Lung microvascular endothelial cell (primary cell): ENCODE results near the gene KRTAP4-1. TPM values are rescaled to one million over a fixed set of nuclear protein-coding genes. Genes with fewer than 3 reads are reported as not detected.
"Not testable (repeated sequence)": the region's sequence is repeated elsewhere in the genome, so short reads cannot be mapped to it uniquely, and the experiment has no call there.

Source experiments
- DNase-seq, 2 donors: peaks; one replicate each; pipeline versions ENCODE4 v3.0.0 to v3.0.0-alpha.2; 2010; ENCODE audit warnings: low read depth in 2 of 2
- total RNA-seq: library from RNA; depleted of rRNA; stranded (reverse); fragments of >200 nt; gene quantifications from 2 replicates; pipeline ENCODE4 v1.2.1, GENCODE V29; 2014

KRTAP4-1 gene
- total RNA-seq, 1 donor from 2014 or later: not detected

DNA sequence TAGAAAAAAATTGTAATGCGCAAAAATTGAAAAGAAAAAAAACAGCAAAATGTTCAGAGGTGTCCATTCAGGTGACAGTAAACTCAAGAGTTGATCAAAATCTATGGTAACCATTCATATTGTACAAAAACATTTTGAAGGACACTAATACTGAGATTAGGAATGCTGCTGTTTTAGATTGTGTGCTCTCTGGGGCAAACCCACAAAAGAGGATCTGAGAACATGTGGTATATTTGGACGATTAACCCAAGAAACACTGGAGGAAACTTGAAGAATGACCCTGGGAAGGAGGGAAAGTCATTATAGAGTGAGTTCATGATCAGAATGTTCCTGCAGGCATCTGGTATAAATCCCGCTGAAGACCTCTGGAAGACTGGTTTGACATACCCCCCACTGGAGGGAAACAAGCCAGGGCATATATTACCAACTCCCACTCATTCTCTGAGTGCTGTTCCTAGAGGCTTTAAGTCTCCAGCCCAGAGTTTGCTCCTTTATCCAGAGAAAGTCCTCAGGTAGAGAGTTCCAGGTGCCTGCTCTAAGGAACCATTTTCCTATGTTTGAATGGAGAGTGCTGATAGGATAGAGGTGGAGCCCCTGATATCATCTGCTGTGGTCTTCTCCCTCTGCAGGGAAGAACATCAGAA, 7.8 kb downstream of the KRTAP4-1 start:
- DNase-seq: no peak

DNA sequence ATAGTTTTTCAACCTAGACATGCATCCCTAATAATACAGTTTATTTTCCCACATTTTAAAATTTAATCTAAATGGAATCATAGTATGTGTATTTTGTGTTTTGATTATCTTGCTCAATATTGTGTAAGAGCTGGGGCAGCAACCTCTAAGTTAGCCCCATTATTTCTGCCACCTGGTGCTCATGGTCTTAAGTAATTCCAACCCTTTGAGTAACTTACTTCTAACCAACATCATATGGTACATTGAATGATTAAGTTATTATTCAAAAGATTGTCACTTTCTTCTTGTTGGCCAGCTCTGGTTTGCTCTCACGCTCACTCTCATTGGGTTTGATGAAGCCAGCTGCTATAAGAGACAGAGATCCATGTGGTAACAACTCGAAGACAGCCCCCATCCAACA, 12.8 kb downstream of the KRTAP4-1 start:
- no peak for DNase-seq

DNA sequence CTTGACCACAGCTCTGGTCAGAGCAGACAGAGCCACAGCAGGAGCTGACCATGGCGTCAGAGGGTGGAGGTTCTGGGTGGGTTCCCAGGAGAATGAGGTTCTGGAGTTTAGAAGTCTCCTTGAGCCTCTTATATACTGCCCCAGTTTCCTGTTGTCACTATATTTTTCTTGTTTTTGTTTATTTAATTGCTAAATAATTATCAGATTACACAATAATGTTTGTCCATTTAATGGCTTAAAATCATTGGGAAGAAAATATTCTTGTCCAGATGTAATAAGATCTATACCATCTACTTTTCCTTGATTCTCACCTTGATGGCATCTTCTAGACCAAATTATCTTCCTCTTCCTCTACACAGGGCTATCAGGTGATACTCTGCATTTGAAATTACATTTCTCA, 16.6 kb downstream of the KRTAP4-1 start, which contains the start of gene KRTAP4-3:
Gene KRTAP4-3, minus strand, starts transcription at position 101 of the 400 bp plus-strand sequence. Its CDS starts 49 bp downstream, at position 52.
- DNase-seq: no peak

DNA sequence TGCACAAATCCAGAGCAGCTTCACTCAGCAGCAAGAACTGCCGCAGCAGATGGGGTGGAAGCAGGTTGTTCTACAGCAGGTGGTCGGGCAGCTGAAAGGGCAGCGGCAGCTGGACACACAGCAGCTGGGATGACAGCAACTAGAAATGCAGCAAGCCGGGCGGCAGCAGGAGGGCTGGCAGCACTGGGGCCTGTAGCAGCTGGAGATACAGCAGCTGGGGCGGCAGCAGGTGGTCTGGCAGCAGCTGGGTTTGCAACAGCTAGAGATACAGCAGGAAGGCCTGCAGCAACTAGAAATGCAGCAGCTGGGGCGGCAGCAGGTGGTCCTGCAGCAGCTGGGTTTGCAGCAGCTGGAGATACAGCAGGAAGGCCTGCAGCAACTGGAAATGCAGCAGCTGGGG, 17.1 kb downstream of the KRTAP4-1 start:
- no peak for DNase-seq

- DNase-seq: no peak
These were observed 20.9 kb downstream of the KRTAP4-1 start for GRCh38 chr17:41163828-41164227.

- no peak for DNase-seq
These were observed 24.1 kb downstream of the KRTAP4-1 start, which contains the start of gene KRTAP4-4 for GRCh38 chr17:41160648-41161047. Gene KRTAP4-4, minus strand, starts transcription at chr17:41160748. Its CDS starts 57 bp downstream, at chr17:41160691.

DNA sequence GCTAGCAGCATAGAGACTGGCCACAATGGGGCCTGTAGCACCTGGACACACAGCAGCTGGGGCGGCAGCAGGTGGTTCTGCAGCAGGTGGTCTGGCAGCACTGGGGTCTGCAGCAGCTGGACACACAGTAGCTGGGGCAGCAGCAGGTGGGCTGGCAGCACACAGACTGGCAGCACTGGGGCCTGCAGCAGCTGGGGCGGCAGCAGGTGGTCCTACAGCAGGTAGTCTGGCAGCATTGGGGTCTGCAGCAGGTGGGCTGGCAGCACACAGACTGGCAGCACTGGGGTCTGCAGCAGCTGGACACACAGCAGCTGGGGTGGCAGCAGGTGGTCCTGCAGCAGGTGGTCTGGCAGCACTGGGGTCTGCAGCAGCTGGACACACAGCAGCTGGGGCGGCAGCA, 24.5 kb downstream of the KRTAP4-1 start:
- not testable (repeated sequence) for DNase-seq

- no peak for DNase-seq
These were observed 30.9 kb downstream of the KRTAP4-1 start for GRCh38 chr17:41153856-41154255.

- no peak for DNase-seq
These were observed 33.2 kb downstream of the KRTAP4-1 start for GRCh38 chr17:41151525-41151924.

GRCh38 chr17:41150026-41150425, 34.7 kb downstream of the KRTAP4-1 start:
- DNase-seq: no peak

DNA sequence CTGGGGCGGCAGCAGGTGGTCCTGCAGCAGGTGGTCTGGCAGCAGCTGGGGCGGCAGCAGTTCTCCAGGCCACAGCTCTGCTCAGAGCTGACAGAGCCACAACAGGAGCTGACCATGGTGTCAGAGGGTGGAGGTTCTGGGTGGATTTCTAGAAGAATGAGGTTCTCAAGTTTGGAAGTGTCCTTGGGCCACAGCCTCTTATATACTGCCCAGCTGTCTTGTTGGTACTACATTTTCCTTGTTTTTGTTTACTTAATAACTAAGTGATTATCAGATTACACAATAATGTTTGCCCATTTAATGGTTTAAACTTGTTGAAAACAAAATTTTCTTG, 35.1 kb downstream of the KRTAP4-1 start, which contains the start of gene KRTAP4-5:
Gene KRTAP4-5, minus strand, starts transcription at position 174 of the 334 bp plus-strand sequence. Its CDS starts 58 bp downstream, at position 116.
- DNase-seq: no peak

- DNase-seq: not testable (repeated sequence)
These were observed 35.6 kb downstream of the KRTAP4-1 start for GRCh38 chr17:41148971-41149651.

DNA sequence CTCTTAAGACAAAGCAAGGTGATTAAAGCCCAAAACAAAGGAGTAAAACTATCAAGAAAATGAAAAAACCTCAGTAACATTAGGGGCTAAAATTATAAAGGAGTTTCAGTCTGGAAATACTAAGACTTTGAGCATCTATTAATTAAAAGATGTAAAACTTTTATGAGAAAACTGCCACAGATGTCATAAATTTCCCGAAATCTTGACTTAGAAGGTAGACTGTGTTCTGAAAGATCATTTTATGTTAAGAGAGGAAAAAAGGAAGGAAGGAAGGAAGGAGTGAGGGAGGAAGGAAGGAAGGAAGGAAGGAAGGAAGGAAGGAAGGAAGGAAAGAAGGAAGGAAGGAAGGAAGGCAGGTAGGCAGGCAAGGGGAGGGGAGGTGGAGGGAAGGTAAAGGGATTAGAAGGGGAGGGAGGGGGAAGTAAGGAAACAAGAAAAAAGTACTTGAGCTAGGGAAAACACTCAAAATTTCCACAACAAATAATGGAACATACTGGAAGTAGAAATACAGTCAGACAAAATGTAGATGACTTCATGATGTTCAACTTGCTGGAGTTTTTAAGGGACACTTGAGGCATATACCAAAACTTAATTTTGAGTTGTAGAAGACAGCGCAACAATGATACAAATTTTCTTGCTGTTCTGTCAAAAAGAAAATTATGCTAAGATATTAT, 37.0 kb downstream of the KRTAP4-1 start:
- DNase-seq: no peak

DNA sequence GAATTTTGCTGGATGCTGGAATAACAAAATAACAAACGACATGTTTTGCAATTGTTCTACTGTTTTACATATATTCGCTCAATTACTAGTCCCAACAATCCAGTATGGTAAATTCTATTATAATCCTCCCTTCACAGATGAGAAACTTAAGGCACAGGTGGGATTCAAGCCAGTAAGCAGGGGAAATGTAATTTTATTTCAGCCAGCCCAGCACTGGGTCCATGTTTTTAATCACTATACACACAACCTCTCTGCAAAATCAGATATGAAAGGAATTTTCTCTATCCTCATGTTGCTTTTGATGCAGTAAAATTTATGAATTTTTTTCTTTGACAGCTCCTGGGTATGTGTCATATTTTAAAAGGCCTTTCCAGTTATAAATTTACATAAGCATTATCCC, 39.5 kb downstream of the KRTAP4-1 start:
- no peak for DNase-seq

GRCh38 chr17:41144846-41145245, 39.9 kb downstream of the KRTAP4-1 start:
- DNase-seq: no peak

GRCh38 chr17:41141361-41141760, 43.4 kb downstream of the KRTAP4-1 start:
- DNase-seq: no peak

DNA sequence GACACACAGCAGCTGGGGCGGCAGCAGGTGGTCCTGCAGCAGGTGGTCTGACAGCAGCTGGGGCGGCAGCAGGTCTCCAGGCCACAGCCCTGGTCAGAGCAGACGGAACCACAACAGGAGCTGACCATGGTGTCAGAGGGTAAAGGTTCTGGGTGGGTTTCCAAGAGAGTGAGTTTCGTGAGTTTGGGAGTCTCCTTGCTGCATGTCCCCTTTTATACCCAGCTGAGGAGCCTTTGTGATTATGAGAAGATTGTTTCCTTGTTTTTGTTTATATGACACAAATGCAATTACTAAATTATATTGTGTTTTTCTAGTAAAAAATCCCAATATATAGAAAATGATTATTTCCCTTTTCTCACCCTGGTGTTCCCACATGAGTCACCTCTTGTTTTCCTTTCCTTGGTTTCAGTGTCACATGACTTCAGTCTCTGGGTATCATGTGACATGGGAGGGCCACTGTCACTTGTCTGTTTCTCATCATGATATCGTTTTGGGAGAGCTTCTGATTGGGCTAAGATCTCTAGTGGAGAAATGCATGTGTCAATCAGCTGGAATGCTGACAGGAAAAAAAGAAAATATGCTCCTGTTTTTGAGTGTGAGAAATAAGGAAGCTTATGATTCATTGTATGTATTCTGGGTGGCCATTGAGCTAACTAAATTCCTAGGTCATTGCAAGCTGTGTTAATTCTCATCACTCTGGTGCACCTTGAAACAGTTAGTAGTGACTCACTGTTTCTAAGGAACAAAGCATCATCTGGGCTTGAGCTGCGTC, 44.2 kb downstream of the KRTAP4-1 start, which contains the start of gene KRTAP4-6:
Gene KRTAP4-6, minus strand, starts transcription at position 185 of the 772 bp plus-strand sequence. Its CDS starts 57 bp downstream, at position 128.
- DNase-seq: peak in 1 of 2 donors; percentile 30

- DNase-seq: not testable (repeated sequence)
These were observed 44.8 kb downstream of the KRTAP4-1 start for GRCh38 chr17:41139865-41140264.
